EH (cell line): ENCODE measurements around the gene FAM171A1.
"Not testable (repeated sequence)": the region's sequence is repeated elsewhere in the genome, so short reads cannot be mapped to it uniquely, and the experiment has no call there.

ENCODE experiments used
- DNase-seq: peaks from one replicate; pipeline ENCODE4 v3.0.0-alpha.2; 2015; ENCODE audit warnings: low read depth

The FAM171A1 gene

GRCh38 chr10:15280974-15281373 is 90.1 kb downstream of the FAM171A1 start:
- no peak for DNase-seq

GRCh38 chr10:15280462-15280861 is 90.6 kb downstream of the FAM171A1 start:
- DNase-seq, result peak; percentile 73

- DNase-seq, result no peak
These were observed 91.9 kb downstream of the FAM171A1 start for GRCh38 chr10:15279236-15279635.

GRCh38 chr10:15278786-15279185 is 92.3 kb downstream of the FAM171A1 start:
- no peak for DNase-seq

GRCh38 chr10:15276039-15276438 is 95.0 kb downstream of the FAM171A1 start:
- DNase-seq, result peak; percentile 10

GRCh38 chr10:15269838-15270237 is 101.3 kb downstream of the FAM171A1 start:
- DNase-seq, result not testable (repeated sequence)

- DNase-seq, result peak; percentile 22
These were observed 103.6 kb downstream of the FAM171A1 start for GRCh38 chr10:15267496-15267895.

- no peak for DNase-seq
These were observed 105.0 kb downstream of the FAM171A1 start for GRCh38 chr10:15266117-15266516.

- DNase-seq, result no peak
These were observed 105.5 kb downstream of the FAM171A1 start for GRCh38 chr10:15265558-15265957.

GRCh38 chr10:15265056-15265455 is 106.0 kb downstream of the FAM171A1 start:
- no peak for DNase-seq

GRCh38 chr10:15263657-15264323 is 107.3 kb downstream of the FAM171A1 start:
- DNase-seq, result no peak

GRCh38 chr10:15262036-15262713 is 108.9 kb downstream of the FAM171A1 start:
- DNase-seq, result peak; percentile 36

GRCh38 chr10:15259136-15259535 is 112.0 kb downstream of the FAM171A1 start:
- no peak for DNase-seq

GRCh38 chr10:15258255-15258654 is 112.8 kb downstream of the FAM171A1 start:
- DNase-seq, result no peak

- DNase-seq, result no peak
These were observed 115.1 kb downstream of the FAM171A1 start for GRCh38 chr10:15255961-15256360.

- no peak for DNase-seq
These were observed 116.1 kb downstream of the FAM171A1 start for GRCh38 chr10:15254808-15255648.

- no peak for DNase-seq
These were observed 116.9 kb downstream of the FAM171A1 start for GRCh38 chr10:15253951-15254807.

- DNase-seq, result no peak
These were observed 118.7 kb downstream of the FAM171A1 start for GRCh38 chr10:15252396-15252795.

- DNase-seq, result no peak
These were observed 119.2 kb downstream of the FAM171A1 start for GRCh38 chr10:15251791-15252380.

- DNase-seq, result no peak
These were observed 125.6 kb downstream of the FAM171A1 start for GRCh38 chr10:15245530-15245929.

- no peak for DNase-seq
These were observed 126.4 kb downstream of the FAM171A1 start for GRCh38 chr10:15244635-15245197.
